ENCODE measurements around the gene FAAP100. TPM values are rescaled to one million over a fixed set of nuclear protein-coding genes. Genes with fewer than 3 reads are reported as not detected.

Gene FAAP100
- total RNA-seq, 1 experiment from 2014 or later: 7.4 TPM

DNA sequence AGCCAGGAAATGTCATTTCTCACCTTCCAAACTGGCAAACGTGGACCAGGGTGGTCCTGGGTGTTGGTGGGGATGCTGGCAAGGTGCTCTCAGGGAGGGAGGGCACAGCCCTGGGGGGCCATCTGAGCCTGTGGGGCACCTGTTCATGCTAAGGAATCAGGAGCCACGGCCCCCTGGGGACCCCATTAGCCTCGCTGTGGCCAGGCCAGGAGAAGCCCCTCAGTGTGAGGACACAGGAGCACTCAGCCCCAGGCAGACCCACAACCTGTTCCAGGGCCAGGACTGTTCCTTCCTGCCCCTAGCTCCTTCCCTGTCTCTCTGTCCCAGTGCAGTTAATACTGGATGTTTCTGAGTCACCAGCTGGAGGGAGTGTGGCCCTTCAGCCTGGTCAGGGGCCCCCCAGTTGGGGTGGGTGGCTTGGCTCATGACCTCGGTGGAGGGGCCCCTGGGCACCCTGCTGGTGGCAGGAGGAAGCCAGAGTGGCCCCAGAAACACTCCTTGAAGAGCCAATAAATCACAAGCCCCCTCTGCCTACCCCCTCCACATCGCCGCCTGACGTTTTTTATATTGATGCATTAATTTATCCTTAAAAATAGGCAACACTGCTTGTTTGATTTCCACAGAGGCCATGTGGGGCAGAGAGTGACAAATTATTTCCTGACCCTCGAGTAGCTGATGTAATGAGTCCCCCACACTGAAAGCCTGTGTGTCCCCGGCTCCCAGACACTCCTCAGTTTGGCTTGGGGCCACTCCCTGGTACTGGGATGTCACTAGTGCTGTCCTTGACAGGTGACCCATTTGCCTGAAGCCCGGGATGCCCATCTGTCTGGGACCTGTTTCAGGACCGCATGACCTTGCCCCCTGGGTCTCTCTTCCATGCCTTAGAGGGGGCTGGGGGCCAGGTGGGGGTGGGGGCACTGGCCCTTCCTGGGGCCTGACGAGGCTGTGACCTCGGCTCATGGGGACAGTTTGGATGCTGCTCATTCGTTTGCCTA, 61.9 kb downstream of the FAAP100 start:
- DNase-seq (ENCODE audit: low spot score): no peak

Other genes with a start within 250 kb of the FAAP100 start
- gene BAHCC1, start 156.9 kb downstream of the FAAP100 start, total RNA-seq (2014; rRNA removed; shearing (Covaris generic)): 0.31 and 3.4 TPM in 2 replicates
- 1,105 and 1,576 TPM in 2 replicates for gene ACTG1, start 39.6 kb downstream of the FAAP100 start, total RNA-seq (2014; rRNA removed; shearing (Covaris generic))
- gene FSCN2, start 24.0 kb downstream of the FAAP100 start, total RNA-seq (2014; rRNA removed; shearing (Covaris generic)): 0.27 TPM in 1 of 2 replicates, not detected in the other
- 55.0 and 63.7 TPM in 2 replicates for gene NPLOC4, start 84.8 kb upstream of the FAAP100 start, total RNA-seq (2014; rRNA removed; shearing (Covaris generic))
- gene TSPAN10, start 84.8 kb upstream of the FAAP100 start, total RNA-seq (2014; rRNA removed; shearing (Covaris generic)): 0.06 and 1.5 TPM in 2 replicates
- not detected in 2 replicates for gene PDE6G, start 104.2 kb upstream of the FAAP100 start, total RNA-seq (2014; rRNA removed; shearing (Covaris generic))
- gene OXLD1, start 114.3 kb upstream of the FAAP100 start, total RNA-seq (2014; rRNA removed; shearing (Covaris generic)): 36.3 and 47.4 TPM in 2 replicates
- 10.7 and 16.7 TPM in 2 replicates for gene CCDC137, start 114.4 kb upstream of the FAAP100 start, total RNA-seq (2014; rRNA removed; shearing (Covaris generic))
- 31.1 and 47.5 TPM in 2 replicates for gene ARL16, start 131.4 kb upstream of the FAAP100 start, total RNA-seq (2014; rRNA removed; shearing (Covaris generic))
- 26.6 and 38.3 TPM in 2 replicates for gene HGS, start 131.7 kb upstream of the FAAP100 start, total RNA-seq (2014; rRNA removed; shearing (Covaris generic))
- gene MRPL12, start 151.0 kb upstream of the FAAP100 start, total RNA-seq (2014; rRNA removed; shearing (Covaris generic)): 16.9 and 21.9 TPM in 2 replicates
- gene SLC25A10, start 159.9 kb upstream of the FAAP100 start, total RNA-seq (2014; rRNA removed; shearing (Covaris generic)): 51.6 and 77.0 TPM in 2 replicates

All from H4 (cell line).